Osteocyte (in vitro differentiated cells): ENCODE data around the gene FOXK2. TPM values are rescaled to one million over a fixed set of nuclear protein-coding genes. Genes with fewer than 3 reads are reported as not detected.

Experiments used
- DNase-seq: peaks from one replicate; pipeline ENCODE4 v3.0.0; 2021; ENCODE audit warnings: mixed read lengths; ENCODE audit not compliant: unreplicated experiment; ENCODE audit errors: extremely low spot score
- H3K27ac Mint-ChIP-seq: one replicate; pipeline ENCODE4 v1.8.0; 2021; ENCODE audit warnings: mild to moderate bottlenecking, mixed read lengths; ENCODE audit not compliant: unreplicated experiment
- H3K27me3 Mint-ChIP-seq: one replicate; pipeline ENCODE4 v1.8.0; 2021; ENCODE audit warnings: mixed read lengths; ENCODE audit not compliant: unreplicated experiment
- H3K36me3 Mint-ChIP-seq: one replicate; pipeline ENCODE4 v1.8.0; 2021; ENCODE audit warnings: mixed read lengths; ENCODE audit not compliant: unreplicated experiment
- H3K4me1 Mint-ChIP-seq: one replicate; pipeline ENCODE4 v1.8.0; 2021; ENCODE audit warnings: mixed read lengths; ENCODE audit not compliant: unreplicated experiment
- H3K4me3 Mint-ChIP-seq: one replicate; pipeline ENCODE4 v1.8.0; 2021; ENCODE audit warnings: mild to moderate bottlenecking, moderate library complexity, mixed read lengths; ENCODE audit not compliant: unreplicated experiment
- H3K9me3 Mint-ChIP-seq: one replicate; pipeline ENCODE4 v1.8.0; 2021; ENCODE audit warnings: mixed read lengths; ENCODE audit not compliant: unreplicated experiment
- total RNA-seq: library from RNA; stranded (reverse); gene quantifications from 2 replicates; pipeline ENCODE4 v1.2.1, GENCODE V29; 2021
- TF ChIP-seq, protein P1 (sequence below): fragments of 200-600 bp; sonication (generic); IDR thresholded peaks from 2 replicates; pipeline ENCODE4 v1.5.0; 2021; ENCODE audit warnings: antibody characterized with exemption, mild to moderate bottlenecking, moderate library complexity

The FOXK2 gene
- total RNA-seq, 1 donor from 2014 or later = 65.1 TPM

- H3K27ac Mint-ChIP-seq = no peak overlapping the region
- peaks cover 36% of the 10 kb centered on the region for H3K36me3 Mint-ChIP-seq
- TF ChIP-seq, protein P1, sequence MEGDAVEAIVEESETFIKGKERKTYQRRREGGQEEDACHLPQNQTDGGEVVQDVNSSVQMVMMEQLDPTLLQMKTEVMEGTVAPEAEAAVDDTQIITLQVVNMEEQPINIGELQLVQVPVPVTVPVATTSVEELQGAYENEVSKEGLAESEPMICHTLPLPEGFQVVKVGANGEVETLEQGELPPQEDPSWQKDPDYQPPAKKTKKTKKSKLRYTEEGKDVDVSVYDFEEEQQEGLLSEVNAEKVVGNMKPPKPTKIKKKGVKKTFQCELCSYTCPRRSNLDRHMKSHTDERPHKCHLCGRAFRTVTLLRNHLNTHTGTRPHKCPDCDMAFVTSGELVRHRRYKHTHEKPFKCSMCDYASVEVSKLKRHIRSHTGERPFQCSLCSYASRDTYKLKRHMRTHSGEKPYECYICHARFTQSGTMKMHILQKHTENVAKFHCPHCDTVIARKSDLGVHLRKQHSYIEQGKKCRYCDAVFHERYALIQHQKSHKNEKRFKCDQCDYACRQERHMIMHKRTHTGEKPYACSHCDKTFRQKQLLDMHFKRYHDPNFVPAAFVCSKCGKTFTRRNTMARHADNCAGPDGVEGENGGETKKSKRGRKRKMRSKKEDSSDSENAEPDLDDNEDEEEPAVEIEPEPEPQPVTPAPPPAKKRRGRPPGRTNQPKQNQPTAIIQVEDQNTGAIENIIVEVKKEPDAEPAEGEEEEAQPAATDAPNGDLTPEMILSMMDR = no peak
- H3K9me3 Mint-ChIP-seq = no peaks in the 10 kb centered on the region
- peaks cover 2% of the 10 kb centered on the region for H3K4me1 Mint-ChIP-seq
- H3K4me3 Mint-ChIP-seq = no peak overlapping the region
- no peaks in the 10 kb centered on the region for H3K27me3 Mint-ChIP-seq
- DNase-seq = no peak
These were observed 80.4 kb downstream of the FOXK2 start for GRCh38 chr17:82599674-82600661.

- TF ChIP-seq, protein P1 = no peak
- Mint-ChIP-seq H3K36me3 (peaks cover 45% of the 10 kb centered on the region), H3K27ac (no peak overlapping the region), H3K4me1 (peaks cover 2% of the 10 kb centered on the region), H3K9me3 (no peaks in the 10 kb centered on the region), H3K4me3 (no peak overlapping the region), H3K27me3 (no peaks in the 10 kb centered on the region)
- no peak for DNase-seq
These were observed 81.4 kb downstream of the FOXK2 start for GRCh38 chr17:82600731-82601446.

- Mint-ChIP-seq H3K27ac (no peak overlapping the region), H3K27me3 (no peaks in the 10 kb centered on the region), H3K4me3 (no peak overlapping the region), H3K9me3 (no peaks in the 10 kb centered on the region), H3K4me1 (peaks cover 2% of the 10 kb centered on the region), H3K36me3 (peaks cover 46% of the 10 kb centered on the region)
- no peak for DNase-seq
- TF ChIP-seq, protein P1 = no peak
These were observed 82.0 kb downstream of the FOXK2 start for GRCh38 chr17:82601447-82602000.

DNA sequence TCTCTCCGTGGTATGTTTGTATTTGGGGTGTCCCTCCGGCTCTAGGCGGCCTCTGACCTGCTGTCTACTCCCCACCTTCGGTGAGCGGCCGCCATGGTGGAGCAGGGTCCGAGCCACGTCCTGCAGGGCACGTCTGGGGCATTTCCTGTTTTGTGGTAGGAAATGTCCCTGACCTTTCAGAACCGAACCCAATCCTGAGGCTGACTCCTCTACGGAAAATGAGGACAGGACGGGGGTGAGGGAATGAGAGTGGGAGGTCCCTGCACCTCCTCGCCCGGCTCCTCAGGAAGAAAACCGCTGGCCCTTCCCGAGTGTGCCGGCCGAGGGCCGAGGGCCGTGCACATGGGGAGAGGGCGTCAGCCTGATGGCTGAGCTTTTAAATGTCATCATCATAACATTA is 83.0 kb downstream of the FOXK2 start:
- no peak overlapping the region for H3K27ac Mint-ChIP-seq
- TF ChIP-seq, protein P1 = no peak

More for the DNA sequence above, 83.0 kb downstream of the FOXK2 start:
- no peaks in the 10 kb centered on the region for H3K9me3 Mint-ChIP-seq
- no peaks in the 10 kb centered on the region for H3K27me3 Mint-ChIP-seq
- H3K4me3 Mint-ChIP-seq = no peak overlapping the region
- peaks cover 43% of the 10 kb centered on the region for H3K36me3 Mint-ChIP-seq
- no peak for DNase-seq
- peaks cover 2% of the 10 kb centered on the region for H3K4me1 Mint-ChIP-seq
